ENCODE data around the gene SMG6. TPM values are rescaled to one million over a fixed set of nuclear protein-coding genes. Genes with fewer than 3 reads are reported as not detected.

SMG6 gene
- total RNA-seq, 1 experiment from 2014 or later: 13.5 TPM

DNA sequence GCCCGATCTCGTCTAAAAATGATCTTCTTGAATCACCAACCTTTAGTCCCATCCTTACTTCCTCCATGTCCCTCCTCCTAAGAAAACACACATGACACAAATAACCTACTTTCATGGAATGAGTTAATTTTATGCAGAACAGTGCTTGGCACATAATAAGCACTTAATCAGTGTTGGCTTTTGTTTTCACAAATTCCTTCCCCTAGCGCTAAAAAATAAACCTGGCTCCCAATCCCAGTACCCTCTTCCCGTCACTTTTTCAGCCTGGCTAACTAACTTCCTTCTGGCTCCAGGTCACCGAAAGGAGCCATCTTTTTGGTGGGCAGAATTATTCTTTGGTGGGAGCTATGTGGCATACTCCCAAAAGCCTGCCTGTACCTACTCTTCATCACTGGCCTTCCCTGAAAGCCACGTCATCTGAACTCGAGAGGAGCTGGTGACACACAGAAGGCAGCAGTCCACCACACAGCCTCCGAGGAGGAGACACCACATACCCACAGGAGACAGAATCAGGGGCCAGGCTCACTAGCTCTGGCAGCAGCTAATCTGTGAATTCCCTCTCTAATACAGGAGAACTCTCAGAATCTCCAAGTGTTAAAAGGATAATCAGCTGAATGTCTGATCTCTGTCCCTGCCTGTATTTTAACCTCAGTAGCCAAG lies 114.5 kb downstream of the SMG6 start:
- no peak overlapping the region for H3K27ac Mint-ChIP-seq (ENCODE audit: unreplicated experiment)
- BruUV-seq (replicated peaks): no TSS peak
- CTCF ChIA-PET: interaction anchor here (0.6 kb wide), 1 partner anchor 47 kb away, joined by 4 read pairs; no protein-coding TSS in a partner anchor

DNA sequence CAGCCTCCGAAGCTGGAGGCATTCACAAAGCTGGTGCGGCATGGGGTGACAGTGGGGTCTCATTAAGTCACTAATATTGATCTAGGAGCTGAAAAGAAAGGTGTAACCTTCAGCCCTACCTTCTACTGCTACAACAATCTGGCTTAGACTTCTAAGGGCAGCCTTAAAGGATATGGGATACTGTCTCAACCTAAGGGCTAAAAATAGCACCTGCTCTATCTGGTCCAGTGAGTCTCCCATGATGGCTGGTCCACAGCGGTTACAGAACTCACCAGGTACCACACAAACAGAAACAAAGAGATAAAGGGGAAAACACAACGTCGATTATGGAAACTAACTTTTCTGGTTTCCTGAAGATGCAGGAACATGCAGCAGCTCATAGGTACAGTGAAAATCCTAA lies 115.8 kb downstream of the SMG6 start:
- no peaks in the 10 kb centered on the region for H3K27me3 Mint-ChIP-seq (ENCODE audit: unreplicated experiment)
- peaks cover 10% of the 10 kb centered on the region for H3K4me1 Mint-ChIP-seq (ENCODE audit: low read depth, unreplicated experiment)
- H3K36me3 Mint-ChIP-seq (ENCODE audit: insufficient read depth, unreplicated experiment): peaks cover 4% of the 10 kb centered on the region
- H3K27ac Mint-ChIP-seq (ENCODE audit: unreplicated experiment): no peak overlapping the region
- intact Hi-C loops (cut with micrococcal nuclease; ENCODE audit: unreplicated experiment): no loop called here
- no peaks in the 10 kb centered on the region for H3K9me3 Mint-ChIP-seq (ENCODE audit: low read depth, unreplicated experiment)
- no TSS peak for BruUV-seq (replicated peaks)
- no peak for DNase-seq
- no peak overlapping the region for H3K4me3 Mint-ChIP-seq (ENCODE audit: low read depth, unreplicated experiment)
- CTCF ChIA-PET: no interaction called here
- TF ChIP-seq, protein P1, sequence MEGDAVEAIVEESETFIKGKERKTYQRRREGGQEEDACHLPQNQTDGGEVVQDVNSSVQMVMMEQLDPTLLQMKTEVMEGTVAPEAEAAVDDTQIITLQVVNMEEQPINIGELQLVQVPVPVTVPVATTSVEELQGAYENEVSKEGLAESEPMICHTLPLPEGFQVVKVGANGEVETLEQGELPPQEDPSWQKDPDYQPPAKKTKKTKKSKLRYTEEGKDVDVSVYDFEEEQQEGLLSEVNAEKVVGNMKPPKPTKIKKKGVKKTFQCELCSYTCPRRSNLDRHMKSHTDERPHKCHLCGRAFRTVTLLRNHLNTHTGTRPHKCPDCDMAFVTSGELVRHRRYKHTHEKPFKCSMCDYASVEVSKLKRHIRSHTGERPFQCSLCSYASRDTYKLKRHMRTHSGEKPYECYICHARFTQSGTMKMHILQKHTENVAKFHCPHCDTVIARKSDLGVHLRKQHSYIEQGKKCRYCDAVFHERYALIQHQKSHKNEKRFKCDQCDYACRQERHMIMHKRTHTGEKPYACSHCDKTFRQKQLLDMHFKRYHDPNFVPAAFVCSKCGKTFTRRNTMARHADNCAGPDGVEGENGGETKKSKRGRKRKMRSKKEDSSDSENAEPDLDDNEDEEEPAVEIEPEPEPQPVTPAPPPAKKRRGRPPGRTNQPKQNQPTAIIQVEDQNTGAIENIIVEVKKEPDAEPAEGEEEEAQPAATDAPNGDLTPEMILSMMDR (IDR thresholded peaks at IDR 0.05; ENCODE audit: unreplicated experiment): no peak

More for the DNA sequence above, 114.5 kb downstream of the SMG6 start:
- Mint-ChIP-seq H3K9me3 (ENCODE audit: low read depth, unreplicated experiment) (no peaks in the 10 kb centered on the region), H3K4me1 (ENCODE audit: low read depth, unreplicated experiment) (peaks cover 14% of the 10 kb centered on the region), H3K4me3 (ENCODE audit: low read depth, unreplicated experiment) (no peak overlapping the region), H3K36me3 (ENCODE audit: insufficient read depth, unreplicated experiment) (peaks cover 4% of the 10 kb centered on the region), H3K27me3 (ENCODE audit: unreplicated experiment) (no peaks in the 10 kb centered on the region)
- no peak for DNase-seq
- intact Hi-C loops (cut with micrococcal nuclease; ENCODE audit: unreplicated experiment): no loop called here
- TF ChIP-seq, protein P1 (IDR thresholded peaks at IDR 0.05; ENCODE audit: unreplicated experiment): no peak

DNA sequence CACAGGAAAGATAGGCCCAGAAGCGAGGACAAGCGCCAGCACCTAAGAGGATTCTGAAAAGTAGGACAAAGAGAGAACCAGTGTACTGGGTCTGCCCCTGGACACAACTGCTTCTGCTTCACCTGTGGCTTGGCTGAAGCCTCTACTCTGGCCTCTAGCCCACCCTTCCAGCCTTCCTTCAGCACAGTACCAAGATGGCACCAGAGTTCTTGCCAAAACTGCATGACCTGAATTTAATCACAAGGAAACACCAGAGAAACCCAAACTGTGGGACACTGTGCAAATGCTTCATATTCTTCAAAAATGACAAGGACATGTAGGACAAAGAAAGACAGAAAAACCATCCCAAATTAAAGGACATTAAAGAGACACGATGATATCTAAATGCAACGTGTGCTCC lies 116.6 kb downstream of the SMG6 start:
- no peak for DNase-seq
- Mint-ChIP-seq H3K4me1 (ENCODE audit: low read depth, unreplicated experiment) (peaks cover 2% of the 10 kb centered on the region), H3K27me3 (ENCODE audit: unreplicated experiment) (no peaks in the 10 kb centered on the region), H3K4me3 (ENCODE audit: low read depth, unreplicated experiment) (no peak overlapping the region), H3K9me3 (ENCODE audit: low read depth, unreplicated experiment) (no peaks in the 10 kb centered on the region), H3K36me3 (ENCODE audit: insufficient read depth, unreplicated experiment) (peaks cover 4% of the 10 kb centered on the region), H3K27ac (ENCODE audit: unreplicated experiment) (no peak overlapping the region)
- TF ChIP-seq, protein P1 (IDR thresholded peaks at IDR 0.05; ENCODE audit: unreplicated experiment): no peak
- CTCF ChIA-PET: no interaction called here
- no TSS peak for BruUV-seq (replicated peaks)
- intact Hi-C loops (cut with micrococcal nuclease; ENCODE audit: unreplicated experiment): no loop called here

DNA sequence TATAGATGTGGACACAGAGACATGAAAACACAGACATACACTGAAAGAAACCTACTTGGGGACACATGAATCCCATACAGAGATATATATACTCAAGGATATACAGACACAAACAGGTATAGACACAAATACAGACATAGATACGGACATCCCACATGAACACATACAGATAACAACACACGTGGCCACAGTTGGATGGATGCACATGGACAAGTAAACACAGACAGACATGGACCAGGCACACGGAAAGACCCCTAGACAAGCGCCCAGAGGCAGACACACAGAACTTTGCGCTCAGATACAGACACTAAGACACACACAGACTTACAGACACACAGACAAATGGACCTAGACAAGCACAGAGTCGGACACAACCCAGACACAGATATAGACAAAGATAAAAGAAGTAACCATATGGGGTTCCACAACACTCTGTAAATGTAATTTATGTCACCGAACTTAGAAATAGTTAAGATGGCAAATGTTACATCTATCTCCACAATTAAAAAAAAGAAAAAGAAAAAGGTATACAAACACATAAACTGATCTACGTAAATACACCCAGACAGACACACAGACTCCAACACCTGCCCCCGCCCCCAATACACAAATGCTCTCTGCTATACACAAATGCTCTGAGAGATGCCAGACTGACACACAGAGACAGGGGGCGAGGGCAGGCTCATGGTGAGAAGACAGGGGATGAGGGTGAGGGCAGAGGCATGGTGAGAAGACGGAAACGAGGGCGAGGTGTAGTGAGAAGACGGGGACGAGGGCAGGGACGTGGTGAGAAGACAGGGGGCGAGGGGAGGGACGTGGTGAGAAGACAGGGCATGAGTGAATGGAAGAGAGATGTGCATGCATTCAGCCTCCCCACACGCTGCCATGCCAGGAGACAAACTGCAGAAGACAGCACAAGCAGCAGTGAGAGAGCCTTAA lies 118.3 kb downstream of the SMG6 start:
- intact Hi-C loops (cut with micrococcal nuclease; ENCODE audit: unreplicated experiment): no loop called here
- no peak overlapping the region for H3K27ac Mint-ChIP-seq (ENCODE audit: unreplicated experiment)
- H3K4me1 Mint-ChIP-seq (ENCODE audit: low read depth, unreplicated experiment): no peaks in the 10 kb centered on the region

More for the DNA sequence above, 118.3 kb downstream of the SMG6 start:
- DNase-seq: no peak
- CTCF ChIA-PET: interaction anchor here (1.0 kb wide), 1 partner anchor 60 kb away, joined by 6 read pairs; no protein-coding TSS in a partner anchor
- Mint-ChIP-seq H3K27me3 (ENCODE audit: unreplicated experiment) (no peaks in the 10 kb centered on the region), H3K36me3 (ENCODE audit: insufficient read depth, unreplicated experiment) (peaks cover 4% of the 10 kb centered on the region), H3K4me3 (ENCODE audit: low read depth, unreplicated experiment) (no peak overlapping the region), H3K9me3 (ENCODE audit: low read depth, unreplicated experiment) (no peaks in the 10 kb centered on the region)
- TF ChIP-seq, protein P1 (IDR thresholded peaks at IDR 0.05; ENCODE audit: unreplicated experiment): no peak
- no TSS peak for BruUV-seq (replicated peaks)
